HT1080 (cell line): ENCODE results near the gene SHROOM4. TPM values are rescaled to one million over a fixed set of nuclear protein-coding genes. Genes with fewer than 3 reads are reported as not detected.
A peak's percentile ranks its signal among the peaks of the same experiment; 100 is the strongest.

Experiments used
- DNase-seq: peaks from one replicate; pipeline ENCODE4 v3.0.0-alpha.2; 2015; ENCODE audit warnings: low read depth
- total RNA-seq: library from RNA; depleted of rRNA; stranded (reverse); fragments of >200 nt; shearing (Covaris generic); gene quantifications from 2 replicates; pipeline ENCODE4 v1.2.3, GENCODE V29; 2014

SHROOM4 gene
- total RNA-seq, 1 experiment from 2014 or later = 1.9 TPM

GRCh38 chrX:50787099-50787498 is 26.9 kb downstream of the SHROOM4 start:
- no peak for DNase-seq

- no peak for DNase-seq
Observed at GRCh38 chrX:50780144-50780543, 33.9 kb downstream of the SHROOM4 start.

GRCh38 chrX:50779694-50780093 is 34.3 kb downstream of the SHROOM4 start:
- no peak for DNase-seq

GRCh38 chrX:50778272-50778671 is 35.7 kb downstream of the SHROOM4 start:
- DNase-seq = no peak

- DNase-seq = no peak
Observed at GRCh38 chrX:50776248-50776647, 37.7 kb downstream of the SHROOM4 start.

- DNase-seq = no peak
Observed at GRCh38 chrX:50771382-50771781, 42.6 kb downstream of the SHROOM4 start.

GRCh38 chrX:50770702-50771101 is 43.3 kb downstream of the SHROOM4 start:
- DNase-seq = no peak

- peak; percentile 14 for DNase-seq
Observed at GRCh38 chrX:50769389-50770063, 44.5 kb downstream of the SHROOM4 start.

GRCh38 chrX:50768801-50769200 is 45.2 kb downstream of the SHROOM4 start:
- DNase-seq = no peak

GRCh38 chrX:50765986-50766385 is 48.0 kb downstream of the SHROOM4 start:
- no peak for DNase-seq

- DNase-seq = peak; percentile 44
Observed at GRCh38 chrX:50762578-50762977, 51.4 kb downstream of the SHROOM4 start.

- DNase-seq = no peak
Observed at GRCh38 chrX:50756276-50756675, 57.7 kb downstream of the SHROOM4 start.

- no peak for DNase-seq
Observed at GRCh38 chrX:50751091-50751490, 62.9 kb downstream of the SHROOM4 start.

GRCh38 chrX:50747471-50747900 is 66.5 kb downstream of the SHROOM4 start:
- DNase-seq = no peak

GRCh38 chrX:50736656-50737055 is 77.3 kb downstream of the SHROOM4 start:
- DNase-seq = no peak

- no peak for DNase-seq
Observed at GRCh38 chrX:50726296-50726695, 87.7 kb downstream of the SHROOM4 start.

GRCh38 chrX:50725310-50725709 is 88.7 kb downstream of the SHROOM4 start:
- DNase-seq = no peak

GRCh38 chrX:50723006-50723405 is 91.0 kb downstream of the SHROOM4 start:
- peak; percentile 44 for DNase-seq

GRCh38 chrX:50721764-50722521 is 92.1 kb downstream of the SHROOM4 start:
- DNase-seq = no peak

- DNase-seq = no peak
Observed at GRCh38 chrX:50719614-50720013, 94.4 kb downstream of the SHROOM4 start.

GRCh38 chrX:50718776-50719175 is 95.2 kb downstream of the SHROOM4 start:
- no peak for DNase-seq

- no peak for DNase-seq
Observed at GRCh38 chrX:50716706-50717105, 97.3 kb downstream of the SHROOM4 start.

- no peak for DNase-seq
Observed at GRCh38 chrX:50712777-50713176, 101.2 kb downstream of the SHROOM4 start.
